ENCODE results near the gene GTF3A. TPM values are rescaled to one million over a fixed set of nuclear protein-coding genes. Genes with fewer than 3 reads are reported as not detected.

Gene GTF3A
- total RNA-seq, 1 experiment from 2014 or later: 102 TPM

DNA sequence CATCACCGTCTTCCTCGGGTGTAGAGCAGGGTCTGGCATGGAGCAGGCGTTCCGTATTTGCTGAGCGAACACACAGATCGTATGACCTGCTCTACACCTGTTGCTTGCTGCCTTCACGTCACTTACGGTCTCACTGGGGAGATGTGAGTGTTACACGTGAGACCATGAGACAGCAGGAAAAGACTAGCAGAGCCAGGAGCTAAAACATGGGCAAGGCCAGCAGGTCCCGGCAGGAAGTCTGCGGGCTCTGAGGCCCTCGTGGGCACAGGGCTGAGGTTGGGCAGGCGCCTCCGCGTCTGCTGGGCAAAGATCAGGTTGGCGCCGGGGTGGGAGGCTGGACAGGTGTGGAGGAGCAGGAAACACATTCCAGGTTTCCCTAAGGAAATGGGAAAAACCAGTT lies 19.7 kb upstream of the GTF3A start (continued):
- no peak for TF ChIP-seq CTCF (IDR thresholded peaks at IDR 0.05 in 2 of 3, conservative IDR thresholded peaks at IDR 0.05 in 1 of 3; ENCODE audit: borderline replicate concordance in 1 of 3, insufficient read depth in 1 of 3, low read depth in 2 of 3, low read length in 2 of 3)
- no peak for TF ChIP-seq EZH2phosphoT487 (IDR thresholded peaks at IDR 0.05; ENCODE audit: borderline replicate concordance)
- TF ChIP-seq ZFX (IDR thresholded peaks at IDR 0.05): no peak
- TF ChIP-seq CBX3 (IDR thresholded peaks at IDR 0.05; ENCODE audit: low read depth): no peak
- no peak for TF ChIP-seq RAD21 (IDR thresholded peaks at IDR 0.05; ENCODE audit: low read depth)
- TF ChIP-seq SIN3A (IDR thresholded peaks at IDR 0.05; ENCODE audit: low read depth): no peak
- TF ChIP-seq POLR2AphosphoS5 (IDR thresholded peaks at IDR 0.05; ENCODE audit: low read depth, low read length): no peak
- TF ChIP-seq, protein P1, sequence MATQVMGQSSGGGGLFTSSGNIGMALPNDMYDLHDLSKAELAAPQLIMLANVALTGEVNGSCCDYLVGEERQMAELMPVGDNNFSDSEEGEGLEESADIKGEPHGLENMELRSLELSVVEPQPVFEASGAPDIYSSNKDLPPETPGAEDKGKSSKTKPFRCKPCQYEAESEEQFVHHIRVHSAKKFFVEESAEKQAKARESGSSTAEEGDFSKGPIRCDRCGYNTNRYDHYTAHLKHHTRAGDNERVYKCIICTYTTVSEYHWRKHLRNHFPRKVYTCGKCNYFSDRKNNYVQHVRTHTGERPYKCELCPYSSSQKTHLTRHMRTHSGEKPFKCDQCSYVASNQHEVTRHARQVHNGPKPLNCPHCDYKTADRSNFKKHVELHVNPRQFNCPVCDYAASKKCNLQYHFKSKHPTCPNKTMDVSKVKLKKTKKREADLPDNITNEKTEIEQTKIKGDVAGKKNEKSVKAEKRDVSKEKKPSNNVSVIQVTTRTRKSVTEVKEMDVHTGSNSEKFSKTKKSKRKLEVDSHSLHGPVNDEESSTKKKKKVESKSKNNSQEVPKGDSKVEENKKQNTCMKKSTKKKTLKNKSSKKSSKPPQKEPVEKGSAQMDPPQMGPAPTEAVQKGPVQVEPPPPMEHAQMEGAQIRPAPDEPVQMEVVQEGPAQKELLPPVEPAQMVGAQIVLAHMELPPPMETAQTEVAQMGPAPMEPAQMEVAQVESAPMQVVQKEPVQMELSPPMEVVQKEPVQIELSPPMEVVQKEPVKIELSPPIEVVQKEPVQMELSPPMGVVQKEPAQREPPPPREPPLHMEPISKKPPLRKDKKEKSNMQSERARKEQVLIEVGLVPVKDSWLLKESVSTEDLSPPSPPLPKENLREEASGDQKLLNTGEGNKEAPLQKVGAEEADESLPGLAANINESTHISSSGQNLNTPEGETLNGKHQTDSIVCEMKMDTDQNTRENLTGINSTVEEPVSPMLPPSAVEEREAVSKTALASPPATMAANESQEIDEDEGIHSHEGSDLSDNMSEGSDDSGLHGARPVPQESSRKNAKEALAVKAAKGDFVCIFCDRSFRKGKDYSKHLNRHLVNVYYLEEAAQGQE (IDR thresholded peaks at IDR 0.05; ENCODE audit: low read depth): no peak
- no peak for TF ChIP-seq FOSL1 (IDR thresholded peaks at IDR 0.05; ENCODE audit: low read depth)
- no peak for TF ChIP-seq SRF (IDR thresholded peaks at IDR 0.05; ENCODE audit: low read depth)

Measured in HCT116 (cell line).